Lung (tissue), 12 donors: ENCODE data around the gene HIRA. TPM values are rescaled to one million over a fixed set of nuclear protein-coding genes. Genes with fewer than 3 reads are reported as not detected.

Experiments
- ATAC-seq: fragments of 200-7000 bp; cut with Tn5 transposase; one replicate; pipeline ENCODE4 v1.9.1; 2020; ENCODE audit warnings: moderate number of reproducible peaks; ENCODE audit not compliant: insufficient read depth, low FRiP score
- DNase-seq, 3 donors: peaks; one replicate each; pipeline ENCODE4 v3.0.0-alpha.2; 2013 to 2017
- H3K27ac ChIP-seq, 2 donors: one replicate each; pipeline ENCODE4 v1.5.1; 2013; ENCODE audit warnings: mild to moderate bottlenecking in 2 of 2, moderate library complexity in 2 of 2, control low read depth in 1 of 2, inconsistent platforms in 1 of 2, low read depth in 1 of 2, low read length in 1 of 2
- H3K27me3 ChIP-seq, 3 donors: one replicate each; pipeline ENCODE4 v1.5.1; 2013; ENCODE audit warnings: low read length in 2 of 3; ENCODE audit not compliant: control insufficient read depth in 3 of 3, insufficient read depth in 3 of 3
- H3K36me3 ChIP-seq, 4 donors: one replicate each; pipeline ENCODE4 v1.5.1; 2013; ENCODE audit warnings: low read length in 4 of 4, mild to moderate bottlenecking in 1 of 4, moderate library complexity in 1 of 4; ENCODE audit not compliant: control insufficient read depth in 4 of 4, insufficient read depth in 4 of 4
- H3K4me1 ChIP-seq, 5 donors: one replicate each; pipeline ENCODE4 v1.5.1; 2013; ENCODE audit warnings: low read length in 5 of 5, mild to moderate bottlenecking in 2 of 5, moderate library complexity in 1 of 5; ENCODE audit not compliant: control insufficient read depth in 5 of 5, insufficient read depth in 5 of 5
- H3K4me3 ChIP-seq: one replicate; pipeline ENCODE4 v1.5.1; 2013; ENCODE audit warnings: mild to moderate bottlenecking, control low read depth, moderate library complexity
- H3K9ac ChIP-seq, 2 donors: one replicate each; pipeline ENCODE4 v1.5.1; 2013; ENCODE audit warnings: low read length in 2 of 2, control low read depth in 1 of 2; ENCODE audit not compliant: insufficient read depth in 1 of 2
- H3K9me3 ChIP-seq, 4 donors: one replicate each; pipeline ENCODE4 v1.5.1; 2013; ENCODE audit warnings: low read length in 3 of 4, mild to moderate bottlenecking in 1 of 4, moderate library complexity in 1 of 4; ENCODE audit not compliant: control insufficient read depth in 4 of 4, insufficient read depth in 3 of 4
- WGBS, 2 donors: extraction: QIAGEN DNeasy Blood & Tissue Kit; methylation state at CpG; one replicate each; pipeline ENCODE4 v1.1.7; 2013; 5-methylcytosine and 5-hydroxymethylcytosine counted together
- polyA plus RNA-seq, 2 donors: library from polyadenylated mRNA; stranded (reverse); fragments of 200-250 nt; gene quantifications; one replicate each; pipeline ENCODE4 v1.2.1, GENCODE V29; 2013
- total RNA-seq, 2 donors: library from RNA; depleted of rRNA in 1 of 2; stranded (reverse); fragments of >200 nt in 1 of 2; gene quantifications; one replicate each; pipeline ENCODE4 v1.2.1, GENCODE V29; 2014 to 2021
- TF ChIP-seq, protein P1 (sequence below): IDR thresholded peaks from 2 replicates; pipeline ENCODE4 v1.5.1; 2012; ENCODE audit warnings: mild to moderate bottlenecking; ENCODE audit errors: control extremely low read depth, extremely low read depth
- donor health status: control.
- donor health status: control.
- donor health status: Bipolar disorder and iron deficiency.
- donor health status: healthy.
- donor health status: DM: yes; HTN: yes; CAD: no.

The HIRA gene
- total and polyA plus RNA-seq, 4 donors, result 7.5 to 27.2 (median 17.3) TPM

DNA sequence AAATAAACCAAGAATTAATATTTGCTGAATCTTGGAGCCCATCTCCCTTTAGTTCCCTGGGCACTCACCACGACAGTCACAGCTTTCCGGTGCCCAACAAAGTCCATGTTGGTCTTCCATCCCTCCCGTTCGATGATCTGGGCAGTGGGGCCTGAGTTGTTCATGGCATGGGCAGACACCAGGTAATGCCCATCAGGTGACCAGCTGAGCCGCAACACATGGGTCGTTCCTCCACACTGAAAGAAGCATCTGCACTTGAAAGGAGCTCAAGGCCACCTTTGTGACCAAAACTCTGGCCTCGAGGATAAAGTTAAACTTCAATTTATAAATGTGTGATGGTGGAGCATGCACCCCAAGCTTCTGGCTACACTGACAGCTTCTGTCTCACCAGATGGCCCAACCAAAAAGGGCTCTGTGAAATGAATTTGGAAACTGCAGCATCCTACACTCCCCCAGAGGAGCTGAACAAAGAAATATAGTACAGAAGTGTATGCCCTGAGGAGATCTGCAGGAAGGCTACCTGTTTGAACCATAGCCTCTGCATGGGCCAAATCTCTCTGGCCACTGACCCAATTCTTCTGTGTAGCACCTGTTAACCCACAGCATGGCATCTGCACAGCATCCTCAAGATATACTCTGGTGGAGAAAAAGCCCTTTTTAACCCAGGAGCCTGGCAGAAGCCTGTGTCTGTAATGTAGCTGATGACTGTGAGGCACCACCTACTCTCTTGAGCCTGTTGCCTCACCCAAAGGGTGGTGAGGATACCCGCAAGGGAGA lies 37.1 kb downstream of the HIRA start:
- no peak for DNase-seq
- Histone ChIP-seq H3K4me1 (no peaks in the 10 kb centered on the region), H3K4me3 (no peak overlapping the region), H3K9ac (no peak overlapping the region), H3K9me3 (peaks cover 0 to 4% (median 0%) of the 10 kb centered on the region in 4 donors), H3K36me3 (peaks cover 12 to 56% (median 18%) of the 10 kb centered on the region in 4 donors), H3K27me3 (no peaks in the 10 kb centered on the region), H3K27ac (no peak overlapping the region)
- ATAC-seq, result no peak
- 92 to 94% methylated on average over 8 of the region's 8 CpGs for WGBS, 2 donors
- TF ChIP-seq, protein P1, sequence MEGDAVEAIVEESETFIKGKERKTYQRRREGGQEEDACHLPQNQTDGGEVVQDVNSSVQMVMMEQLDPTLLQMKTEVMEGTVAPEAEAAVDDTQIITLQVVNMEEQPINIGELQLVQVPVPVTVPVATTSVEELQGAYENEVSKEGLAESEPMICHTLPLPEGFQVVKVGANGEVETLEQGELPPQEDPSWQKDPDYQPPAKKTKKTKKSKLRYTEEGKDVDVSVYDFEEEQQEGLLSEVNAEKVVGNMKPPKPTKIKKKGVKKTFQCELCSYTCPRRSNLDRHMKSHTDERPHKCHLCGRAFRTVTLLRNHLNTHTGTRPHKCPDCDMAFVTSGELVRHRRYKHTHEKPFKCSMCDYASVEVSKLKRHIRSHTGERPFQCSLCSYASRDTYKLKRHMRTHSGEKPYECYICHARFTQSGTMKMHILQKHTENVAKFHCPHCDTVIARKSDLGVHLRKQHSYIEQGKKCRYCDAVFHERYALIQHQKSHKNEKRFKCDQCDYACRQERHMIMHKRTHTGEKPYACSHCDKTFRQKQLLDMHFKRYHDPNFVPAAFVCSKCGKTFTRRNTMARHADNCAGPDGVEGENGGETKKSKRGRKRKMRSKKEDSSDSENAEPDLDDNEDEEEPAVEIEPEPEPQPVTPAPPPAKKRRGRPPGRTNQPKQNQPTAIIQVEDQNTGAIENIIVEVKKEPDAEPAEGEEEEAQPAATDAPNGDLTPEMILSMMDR, result no peak

DNA sequence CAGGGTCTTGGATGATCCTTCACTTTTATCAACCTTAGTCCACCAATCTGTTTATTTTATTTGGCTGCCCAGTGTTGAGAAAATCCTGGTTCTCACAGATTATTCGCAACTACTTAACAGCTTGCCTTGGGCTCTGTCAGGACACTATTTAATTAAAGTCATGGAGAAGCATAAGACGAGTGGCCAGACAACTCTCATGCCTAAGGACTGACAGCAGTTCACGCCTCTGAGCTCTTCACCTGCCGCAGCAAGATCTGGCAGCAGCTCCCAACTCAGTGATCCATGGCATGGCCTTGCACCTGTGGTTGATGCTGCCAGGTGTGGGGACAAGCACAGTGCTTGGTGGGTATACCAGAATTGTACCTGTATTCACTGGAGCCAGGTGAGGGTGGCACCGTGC lies 37.8 kb downstream of the HIRA start:
- no peak overlapping the region for H3K9ac ChIP-seq
- 87 to 97% methylated on average over 5 of the region's 5 CpGs for WGBS, 2 donors
- H3K9me3 ChIP-seq, result peaks cover 0 to 4% (median 0%) of the 10 kb centered on the region in 4 donors
- no peak overlapping the region for H3K4me3 ChIP-seq
- ATAC-seq, result no peak
- H3K27ac ChIP-seq, result no peak overlapping the region
- no peaks in the 10 kb centered on the region for H3K27me3 ChIP-seq
- H3K36me3 ChIP-seq, result peaks cover 12 to 61% (median 21%) of the 10 kb centered on the region in 4 donors
- no peaks in the 10 kb centered on the region for H3K4me1 ChIP-seq
- TF ChIP-seq, protein P1, result no peak
- no peak for DNase-seq

DNA sequence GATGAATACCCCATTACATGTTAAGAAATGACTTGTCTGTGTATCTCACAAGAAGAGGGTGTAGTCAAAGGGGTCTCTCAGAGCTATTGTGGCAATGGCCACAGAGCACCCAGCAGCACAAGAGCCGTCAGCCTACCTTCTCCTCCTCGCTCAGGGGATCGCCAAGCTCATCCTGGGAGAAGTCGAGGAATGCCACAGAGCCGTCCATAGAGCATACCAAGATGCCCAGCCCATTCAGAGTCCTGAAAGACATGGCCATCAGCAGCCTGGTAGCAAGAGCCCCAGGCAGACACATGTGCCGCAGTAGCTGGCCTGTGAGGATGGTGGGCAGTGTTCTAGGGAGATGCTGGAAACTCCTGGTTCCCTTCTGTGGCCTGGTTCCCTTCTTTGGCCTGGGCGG lies 44.0 kb downstream of the HIRA start:
- 96 to 98% methylated on average over 7 of the region's 7 CpGs for WGBS, 2 donors
- ATAC-seq, result no peak
- peaks cover 25 to 66% (median 33%) of the 10 kb centered on the region in 4 donors for H3K36me3 ChIP-seq

More for the DNA sequence above, 44.0 kb downstream of the HIRA start:
- Histone ChIP-seq H3K27me3 (no peaks in the 10 kb centered on the region), H3K9ac (no peak overlapping the region), H3K27ac (no peak overlapping the region), H3K9me3 (peaks cover 0 to 4% (median 0%) of the 10 kb centered on the region in 4 donors), H3K4me1 (no peaks in the 10 kb centered on the region), H3K4me3 (no peak overlapping the region)
- DNase-seq, result no peak
- TF ChIP-seq, protein P1, result no peak
